K562 (cell line): Measurements from ENCODE around the gene ATG10. TPM values are rescaled to one million over a fixed set of nuclear protein-coding genes. Genes with fewer than 3 reads are reported as not detected.

ENCODE experiments used
- CTCF ChIP-seq, 3 experiments: IDR thresholded peaks in 2 of 3; conservative IDR thresholded peaks in 1 of 3; 2 replicates each; pipeline ENCODE4 v1.5.1; 2011 to 2012; ENCODE audit warnings: low read length in 3 of 3, mild to moderate bottlenecking in 3 of 3, control low read depth in 2 of 3, improper control_type of control experiment in 1 of 3, inconsistent platforms in 1 of 3, low read depth in 1 of 3, mixed read lengths in 1 of 3, moderate library complexity in 1 of 3; ENCODE audit not compliant: insufficient read depth in 2 of 3
- ILK ChIP-seq: fragments of 450-650 bp; IDR thresholded peaks from 2 replicates; pipeline ENCODE4 v1.6.1; 2016; ENCODE audit warnings: missing genetic modification characterization, low read depth, mild to moderate bottlenecking, missing compliant biosample characterization, moderate library complexity, borderline replicate concordance
- MAFF ChIP-seq: IDR thresholded peaks from 2 replicates; pipeline ENCODE4 v1.6.1; 2012; ENCODE audit warnings: low read length, improper control_type of control experiment
- MGA ChIP-seq: fragments of 450-650 bp; IDR thresholded peaks from 2 replicates; pipeline ENCODE4 v1.6.1; 2016; ENCODE audit warnings: mild to moderate bottlenecking, moderate library complexity
- SAFB2 ChIP-seq: fragments of 200-400 bp; formaldehyde crosslinking; IDR thresholded peaks from 2 replicates; pipeline ENCODE4 v1.6.1; 2018; ENCODE audit warnings: borderline replicate concordance, low read length, low read depth, moderate library complexity; ENCODE audit not compliant: severe bottlenecking
- XRCC4 ChIP-seq: IDR thresholded peaks from one replicate; pipeline ENCODE4 v1.6.1; 2011; ENCODE audit not compliant: insufficient read depth, insufficient read length; ENCODE audit errors: extremely low read depth
- polyA plus RNA-seq, 8 experiments: library from polyadenylated mRNA; depleted of rRNA in 4 of 8; stranded (reverse) in 5 of 8; unstranded in 3 of 8; fragments of >200 nt; fragmentation: Nextera tagmentation in 2 of 8; fragmentation: Illumina TruSeq in 1 of 8; extraction: Ambion mirVana in 2 of 8; extraction: Trizol in 1 of 8; gene quantifications; 2 replicates each; pipeline versions ENCODE4 v1.2.1 to v1.2.3, GENCODE V29; 2011 to 2014; ENCODE audit warnings: inconsistent platforms in 1 of 8, missing spikeins in 1 of 8
- total RNA-seq, 7 experiments: library from RNA; depleted of rRNA in 6 of 7; stranded (reverse); fragments of >200 nt in 6 of 7; fragmentation: Illumina TruSeq in 2 of 7; extraction: Trizol in 2 of 7; gene quantifications; 2 replicates each; pipeline versions ENCODE4 v1.2.1 to v1.2.3, GENCODE V29; 2011 to 2021; ENCODE audit warnings: low replicate concordance in 1 of 7
- TF ChIP-seq, protein P1 (sequence below): IDR thresholded peaks from 3 replicates; pipeline ENCODE4 v1.6.1; 2011; ENCODE audit warnings: borderline replicate concordance, mild to moderate bottlenecking; ENCODE audit not compliant: insufficient read length, insufficient read depth

Gene ATG10
- total and polyA plus RNA-seq, 9 of the 15 experiments (the other 6 are each of a cell fraction or from before 2014, with no cell fraction given): 7.0 to 18.8 (median 14.6) TPM

GRCh38 chr5:82018462-82018861 lies 46.6 kb downstream of the ATG10 start (continued):
- TF ChIP-seq MGA (0 out of 2 replicates have a peak, but pooled peaks have one; percentile 30), MAFF (peak; percentile 49; the same call in 1 of the 2 replicates), SAFB2 (no peak), XRCC4 (no peak), CTCF (IDR thresholded peaks at IDR 0.05 in 2 of 3, conservative IDR thresholded peaks at IDR 0.05 in 1 of 3; ENCODE audit: insufficient read depth in 2 of 3, low read depth in 1 of 3, low read length in 3 of 3) (peak in 2 of 3 experiments; percentile 14 to 41; a peak in 3 of 6 replicates), ILK (tag) (no peak)
- TF ChIP-seq, protein P1, sequence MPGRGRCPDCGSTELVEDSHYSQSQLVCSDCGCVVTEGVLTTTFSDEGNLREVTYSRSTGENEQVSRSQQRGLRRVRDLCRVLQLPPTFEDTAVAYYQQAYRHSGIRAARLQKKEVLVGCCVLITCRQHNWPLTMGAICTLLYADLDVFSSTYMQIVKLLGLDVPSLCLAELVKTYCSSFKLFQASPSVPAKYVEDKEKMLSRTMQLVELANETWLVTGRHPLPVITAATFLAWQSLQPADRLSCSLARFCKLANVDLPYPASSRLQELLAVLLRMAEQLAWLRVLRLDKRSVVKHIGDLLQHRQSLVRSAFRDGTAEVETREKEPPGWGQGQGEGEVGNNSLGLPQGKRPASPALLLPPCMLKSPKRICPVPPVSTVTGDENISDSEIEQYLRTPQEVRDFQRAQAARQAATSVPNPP: no peak
